ENCODE results near the gene CD8B. TPM values are rescaled to one million over a fixed set of nuclear protein-coding genes. Genes with fewer than 3 reads are reported as not detected.

Gene CD8B
- total and polyA plus RNA-seq, 2 donors (not counting 3 experiments of a cell fraction or from before 2014, with no cell fraction given) = not detected

GRCh38 chr2:86806059-86806857 is 55.4 kb downstream of the CD8B start:
- intact Hi-C loops (cut with micrococcal nuclease) (no loop called here), dilution Hi-C loops (cut with MboI; ENCODE audit: extremely low pct_ligation_motif_present, low sequenced_read_pairs) (no loop called here)
- DNase-seq (ENCODE audit: low read depth, low spot score) = no peak
- H3K36me3 ChIP-seq (ENCODE audit: control insufficient read depth in 2 of 2, extremely low read depth in 1 of 2, insufficient read depth in 2 of 2, low read length in 2 of 2) = no peaks in the 10 kb centered on the region
- POLR2A ChIA-PET = no interaction called here
- H3K27me3 ChIP-seq (ENCODE audit: control insufficient read depth in 2 of 2, insufficient read depth in 2 of 2, low read length in 2 of 2) = peaks cover 18 to 25% of the 10 kb centered on the region in 2 experiments
- no peak overlapping the region for H3K4me3 ChIP-seq (replicated peaks in 1 of 3; ENCODE audit: insufficient read depth in 1 of 3, low read depth in 1 of 3, low read length in 3 of 3)
- H3K27ac ChIP-seq (ENCODE audit: insufficient read depth, low read depth, low read length) = no peak overlapping the region
- TF ChIP-seq GATA2 (IDR thresholded peaks at IDR 0.05; ENCODE audit: insufficient read depth, insufficient read length, low read depth, low read length) = no peak
- no peak for TF ChIP-seq EZH2 (IDR thresholded peaks at IDR 0.05; ENCODE audit: borderline replicate concordance, low read depth, low read length, severe bottlenecking)
- no peak for TF ChIP-seq POLR2A (IDR thresholded peaks at IDR 0.05; ENCODE audit: low read depth, low read length)
- no peak for TF ChIP-seq MYC (IDR thresholded peaks at IDR 0.05; ENCODE audit: low read depth, low read length)
- TF ChIP-seq CTCF (IDR thresholded peaks at IDR 0.05; ENCODE audit: extremely low read depth in 1 of 2, insufficient read depth in 1 of 2, low read depth in 1 of 2, low read length in 2 of 2) = no peak
- no peak for TF ChIP-seq MAX (IDR thresholded peaks at IDR 0.05; ENCODE audit: insufficient read depth, insufficient read length)
- no peak for TF ChIP-seq JUN (IDR thresholded peaks at IDR 0.05; ENCODE audit: borderline replicate concordance, insufficient read depth, insufficient read length, low read depth)
- TF ChIP-seq POLR2AphosphoS5 (IDR thresholded peaks at IDR 0.05; ENCODE audit: insufficient read depth, low read depth, low read length) = no peak
- TF ChIP-seq FOS (IDR thresholded peaks at IDR 0.05; ENCODE audit: borderline replicate concordance, insufficient read depth, low read length) = no peak
- no peaks in the 10 kb centered on the region for H3K9me1 ChIP-seq (replicated peaks; ENCODE audit: control insufficient read depth, extremely low read depth, insufficient read depth, low read length)
- no TSS peak for BruUV-seq (replicated peaks)
- H3K79me2 ChIP-seq (ENCODE audit: control insufficient read depth, insufficient read depth, low read length) = no peaks in the 10 kb centered on the region
- no peak overlapping the region for H3K9ac ChIP-seq (replicated peaks; ENCODE audit: extremely low read depth, insufficient read depth, low read length)
- no peak overlapping the region for H2AFZ ChIP-seq (ENCODE audit: low read depth, low read length)
- no peaks in the 10 kb centered on the region for H3K9me3 ChIP-seq (replicated peaks; ENCODE audit: control insufficient read depth, insufficient read depth, low read length)
- CTCF ChIA-PET = interaction anchor here (0.9 to 1.2 kb wide), 2 partner anchors 41 to 42 kb away, joined by 3 to 4 read pairs; no protein-coding TSS in a partner anchor
- no peak overlapping the region for H3K4me2 ChIP-seq (ENCODE audit: insufficient read depth, low read length)
- no peaks in the 10 kb centered on the region for H3K4me1 ChIP-seq (ENCODE audit: control insufficient read depth, extremely low read depth, insufficient read depth, low read length)
- no peak for FAIRE-seq
- no peaks in the 10 kb centered on the region for H4K20me1 ChIP-seq (replicated peaks; ENCODE audit: control insufficient read depth, extremely low read depth, insufficient read depth, low read length)
